HG02884 (cell line): ENCODE measurements around the gene MTR.

Source experiments
- ATAC-seq: cut with Tn5 transposase; IDR thresholded peaks from one replicate; pipeline ENCODE4 v1.9.1; 2021; ENCODE audit warnings: mild to moderate bottlenecking, moderate library complexity; ENCODE audit not compliant: unreplicated experiment

MTR gene

GRCh38 chr1:236861560-236862218, 66.6 kb downstream of the MTR start:
- no peak for ATAC-seq

- ATAC-seq, result no peak
These were observed 67.1 kb downstream of the MTR start for GRCh38 chr1:236862219-236862591.

GRCh38 chr1:236862615-236863211, 67.6 kb downstream of the MTR start:
- no peak for ATAC-seq

- no peak for ATAC-seq
These were observed 69.1 kb downstream of the MTR start for GRCh38 chr1:236864211-236864610.

GRCh38 chr1:236864996-236865817, 70.1 kb downstream of the MTR start:
- ATAC-seq, result no peak

GRCh38 chr1:236865818-236866155, 70.7 kb downstream of the MTR start:
- no peak for ATAC-seq

- peak; percentile 76 for ATAC-seq
These were observed 73.8 kb downstream of the MTR start for GRCh38 chr1:236868625-236869467.

GRCh38 chr1:236869911-236870310, 74.8 kb downstream of the MTR start:
- no peak for ATAC-seq

GRCh38 chr1:236870721-236871120, 75.6 kb downstream of the MTR start:
- ATAC-seq, result no peak

GRCh38 chr1:236872075-236872666, 77.1 kb downstream of the MTR start:
- no peak for ATAC-seq

GRCh38 chr1:236875975-236876374, 80.9 kb downstream of the MTR start:
- no peak for ATAC-seq

- no peak for ATAC-seq
These were observed 82.6 kb downstream of the MTR start for GRCh38 chr1:236877661-236878060.

GRCh38 chr1:236880209-236880608, 85.1 kb downstream of the MTR start:
- no peak for ATAC-seq

GRCh38 chr1:236882678-236883077, 87.6 kb downstream of the MTR start:
- ATAC-seq, result no peak

GRCh38 chr1:236886199-236886598, 91.1 kb downstream of the MTR start:
- ATAC-seq, result no peak

GRCh38 chr1:236887081-236887480, 92.0 kb downstream of the MTR start:
- ATAC-seq, result no peak

- ATAC-seq, result no peak
These were observed 93.0 kb downstream of the MTR start for GRCh38 chr1:236888126-236888525.

- no peak for ATAC-seq
These were observed 93.8 kb downstream of the MTR start for GRCh38 chr1:236888903-236889302.

- no peak for ATAC-seq
These were observed 95.3 kb downstream of the MTR start for GRCh38 chr1:236890152-236891056.
